H9 (cell line): ENCODE data around the gene GMPR. TPM values are rescaled to one million over a fixed set of nuclear protein-coding genes. Genes with fewer than 3 reads are reported as not detected.

Experiments
- DNase-seq: peaks from one replicate; pipeline ENCODE4 v3.0.0-alpha.2; 2017
- H2AFZ ChIP-seq: one replicate; pipeline ENCODE4 v1.6.1; 2013; ENCODE audit warnings: mild to moderate bottlenecking, low read length, control low read depth, moderate library complexity
- H2AK5ac ChIP-seq: 2 replicates; pipeline ENCODE4 v1.6.1; 2013; ENCODE audit warnings: low read length, control low read depth, mixed read lengths; ENCODE audit not compliant: insufficient read length
- H2BK120ac ChIP-seq: one replicate; pipeline ENCODE4 v1.6.1; 2013; ENCODE audit warnings: low read depth, mild to moderate bottlenecking, low read length, control low read depth, inconsistent platforms; ENCODE audit not compliant: poor library complexity, severe bottlenecking
- H2BK12ac ChIP-seq: 2 replicates; pipeline ENCODE4 v1.6.1; 2013; ENCODE audit warnings: low read length, control low read depth, mixed read lengths, low read depth; ENCODE audit not compliant: insufficient read length
- H2BK15ac ChIP-seq: 2 replicates; pipeline ENCODE4 v1.6.1; 2013; ENCODE audit warnings: low read depth, low read length, control low read depth
- H2BK20ac ChIP-seq: one replicate; pipeline ENCODE4 v1.6.1; 2013; ENCODE audit warnings: low read depth, mild to moderate bottlenecking, low read length, control low read depth, inconsistent platforms; ENCODE audit not compliant: poor library complexity, severe bottlenecking
- H2BK5ac ChIP-seq: 2 replicates; pipeline ENCODE4 v1.6.1; 2013; ENCODE audit warnings: low read length, control low read depth, mixed read lengths; ENCODE audit not compliant: insufficient read length
- H3K14ac ChIP-seq: 2 replicates; pipeline ENCODE4 v1.6.1; 2013; ENCODE audit warnings: low read length, control low read depth; ENCODE audit not compliant: insufficient read depth
- H3K18ac ChIP-seq: 2 replicates; pipeline ENCODE4 v1.6.1; 2013; ENCODE audit warnings: low read depth, mild to moderate bottlenecking, mixed read lengths, low read length, control low read depth; ENCODE audit not compliant: insufficient read length
- H3K23ac ChIP-seq: 2 replicates; pipeline ENCODE4 v1.6.1; 2013; ENCODE audit warnings: low read length, control low read depth, mixed read lengths, low read depth; ENCODE audit not compliant: insufficient read length
- H3K23me2 ChIP-seq: 2 replicates; pipeline ENCODE4 v1.6.1; 2013; ENCODE audit warnings: low read depth, mild to moderate bottlenecking, mixed read lengths, low read length, control low read depth; ENCODE audit not compliant: insufficient read length, poor library complexity, severe bottlenecking
- H3K27ac ChIP-seq: 2 replicates; pipeline ENCODE4 v1.5.1; 2013; ENCODE audit warnings: low read length, control low read depth, mixed read lengths, low read depth; ENCODE audit not compliant: insufficient read length
- H3K27me3 ChIP-seq: 2 replicates; pipeline ENCODE4 v1.6.1; 2013; ENCODE audit warnings: low read length, control low read depth, inconsistent platforms; ENCODE audit not compliant: insufficient read depth
- H3K4ac ChIP-seq: 2 replicates; pipeline ENCODE4 v1.6.1; 2013; ENCODE audit warnings: low read depth, mild to moderate bottlenecking, control low read depth, inconsistent platforms, low read length, moderate library complexity
- H3K4me1 ChIP-seq: 2 replicates; pipeline ENCODE4 v1.6.1; 2013; ENCODE audit warnings: low read length, control low read depth, inconsistent platforms; ENCODE audit not compliant: insufficient read depth
- H3K4me2 ChIP-seq: 2 replicates; pipeline ENCODE4 v1.6.1; 2013; ENCODE audit warnings: low read length, control low read depth, mixed read lengths; ENCODE audit not compliant: insufficient read length, insufficient read depth
- H3K56ac ChIP-seq: 2 replicates; pipeline ENCODE4 v1.6.1; 2013; ENCODE audit warnings: low read depth, mild to moderate bottlenecking, mixed read lengths, low read length, control low read depth; ENCODE audit not compliant: insufficient read length
- H3K79me1 ChIP-seq: 2 replicates; pipeline ENCODE4 v1.6.1; 2013; ENCODE audit warnings: low read depth, mild to moderate bottlenecking, moderate library complexity, low read length, control low read depth, inconsistent platforms; ENCODE audit not compliant: insufficient read depth, poor library complexity, severe bottlenecking
- H3K79me2 ChIP-seq: 2 replicates; pipeline ENCODE4 v1.6.1; 2013; ENCODE audit warnings: low read length, control low read depth, inconsistent platforms; ENCODE audit not compliant: insufficient read depth
- H3K9ac ChIP-seq: 2 replicates; pipeline ENCODE4 v1.6.1; 2013; ENCODE audit warnings: low read length, control low read depth, mixed read lengths; ENCODE audit not compliant: insufficient read length; ENCODE audit errors: extremely low read depth
- H3K9me3 ChIP-seq: one replicate; pipeline ENCODE4 v1.6.1; 2013; ENCODE audit warnings: low read depth, low read length, inconsistent platforms; ENCODE audit not compliant: control insufficient read depth
- H3T11ph ChIP-seq: one replicate; pipeline ENCODE4 v1.6.1; 2013; ENCODE audit warnings: mild to moderate bottlenecking, low read length, control low read depth, inconsistent platforms
- H4K20me1 ChIP-seq: one replicate; pipeline ENCODE4 v1.6.1; 2013; ENCODE audit not compliant: control insufficient read depth, insufficient read length, insufficient read depth
- H4K5ac ChIP-seq: 2 replicates; pipeline ENCODE4 v1.6.1; 2013; ENCODE audit warnings: low read depth, mild to moderate bottlenecking, mixed read lengths, low read length, control low read depth; ENCODE audit not compliant: insufficient read length
- H4K8ac ChIP-seq: replicated peaks from 2 replicates; pipeline ENCODE4 v1.6.1; 2013; ENCODE audit warnings: low read length, control low read depth, mixed read lengths, low read depth; ENCODE audit not compliant: insufficient read length
- H4K91ac ChIP-seq: 2 replicates; pipeline ENCODE4 v1.6.1; 2013; ENCODE audit warnings: low read depth, mild to moderate bottlenecking, moderate library complexity, mixed read lengths, low read length, control low read depth; ENCODE audit not compliant: insufficient read length
- H3K27ac Mint-ChIP-seq, 3 experiments: 2 replicates in 2 of 3; 3 replicates in 1 of 3; pipeline ENCODE4 v1.8.0; 2020 to 2021; ENCODE audit warnings: mixed read lengths in 3 of 3, mild to moderate bottlenecking in 1 of 3, moderate library complexity in 1 of 3
- H3K27me3 Mint-ChIP-seq: 2 replicates; pipeline ENCODE4 v1.8.0; 2021; ENCODE audit warnings: low read depth, mild to moderate bottlenecking, moderate library complexity, mixed read lengths
- H3K36me3 Mint-ChIP-seq, 3 experiments: 2 replicates in 2 of 3; 3 replicates in 1 of 3; pipeline ENCODE4 v1.8.0; 2020 to 2021; ENCODE audit warnings: low read depth in 3 of 3, mixed read lengths in 3 of 3; ENCODE audit not compliant: insufficient read depth in 1 of 3
- H3K4me1 Mint-ChIP-seq, 2 experiments: 2 replicates each; pipeline ENCODE4 v1.8.0; 2020; ENCODE audit warnings: mixed read lengths in 2 of 2
- H3K4me3 Mint-ChIP-seq, 2 experiments: 2 replicates in 1 of 2; 3 replicates in 1 of 2; pipeline ENCODE4 v1.8.0; 2020 to 2021; ENCODE audit warnings: mild to moderate bottlenecking in 2 of 2, mixed read lengths in 2 of 2, moderate library complexity in 1 of 2
- H3K9me3 Mint-ChIP-seq, 2 experiments: 2 replicates in 1 of 2; 3 replicates in 1 of 2; pipeline ENCODE4 v1.8.0; 2020; ENCODE audit warnings: mild to moderate bottlenecking in 2 of 2, mixed read lengths in 2 of 2, moderate library complexity in 1 of 2
- WGBS: extraction: QIAGEN DNeasy Blood & Tissue Kit; methylation state at CpG from one replicate; pipeline ENCODE4 v1.1.7; 2013; ENCODE audit warnings: missing lambda C conversion rate, low lambda C conversion rate, mixed read lengths; ENCODE audit not compliant: insufficient read length; ENCODE audit errors: extremely low coverage; 5-methylcytosine and 5-hydroxymethylcytosine counted together
- total RNA-seq: library from RNA; stranded (reverse); gene quantifications from 2 replicates; pipeline ENCODE4 v1.2.1, GENCODE V29; 2021
- TF ChIP-seq, protein P1 (sequence below): fragments of 200-600 bp; sonication (generic); conservative IDR thresholded peaks from 3 replicates; pipeline ENCODE4 v1.8.0; 2021; ENCODE audit warnings: antibody characterized with exemption, mild to moderate bottlenecking

The GMPR gene
- total RNA-seq, 1 experiment from 2014 or later: 0.70 TPM

- H3K9me3 Mint-ChIP-seq: no peaks in the 10 kb centered on the region
- no peak overlapping the region for H3K4ac ChIP-seq
- no peak overlapping the region for H3K4me3 Mint-ChIP-seq
- no peaks in the 10 kb centered on the region for H3K27me3 ChIP-seq
- H3K4me2 ChIP-seq: no peak overlapping the region
- no peak overlapping the region for H2AFZ ChIP-seq
- H3K79me2 ChIP-seq: no peaks in the 10 kb centered on the region
- H3K18ac ChIP-seq: no peak overlapping the region
- no CpG with 5 or more reads among the region's 6 CpGs for WGBS
- H3K27ac ChIP-seq: no peak overlapping the region
- H2BK15ac ChIP-seq: no peak overlapping the region
- no peak overlapping the region for H2AK5ac ChIP-seq
- no peaks in the 10 kb centered on the region for H3K79me1 ChIP-seq
- peaks cover under 1 to 3% of the 10 kb centered on the region in 2 experiments for H3K4me1 Mint-ChIP-seq
- no peak overlapping the region for H3T11ph ChIP-seq
- DNase-seq: no peak
- no peaks in the 10 kb centered on the region for H3K4me1 ChIP-seq
- no peak overlapping the region for H3K9ac ChIP-seq
- no peaks in the 10 kb centered on the region for H3K23me2 ChIP-seq
- H4K8ac ChIP-seq: no peak overlapping the region
- H3K36me3 Mint-ChIP-seq: no peaks in the 10 kb centered on the region
- H3K27me3 Mint-ChIP-seq: no peaks in the 10 kb centered on the region; the same call in 1 of the 2 replicates
- no peak overlapping the region for H4K5ac ChIP-seq
- no peak overlapping the region for H2BK20ac ChIP-seq
- H3K23ac ChIP-seq: no peak overlapping the region
- no peak overlapping the region for H2BK12ac ChIP-seq
- no peaks in the 10 kb centered on the region for H3K9me3 ChIP-seq
- no peak overlapping the region for H2BK120ac ChIP-seq
- H4K20me1 ChIP-seq: no peaks in the 10 kb centered on the region
- H3K14ac ChIP-seq: no peak overlapping the region
- TF ChIP-seq, protein P1, sequence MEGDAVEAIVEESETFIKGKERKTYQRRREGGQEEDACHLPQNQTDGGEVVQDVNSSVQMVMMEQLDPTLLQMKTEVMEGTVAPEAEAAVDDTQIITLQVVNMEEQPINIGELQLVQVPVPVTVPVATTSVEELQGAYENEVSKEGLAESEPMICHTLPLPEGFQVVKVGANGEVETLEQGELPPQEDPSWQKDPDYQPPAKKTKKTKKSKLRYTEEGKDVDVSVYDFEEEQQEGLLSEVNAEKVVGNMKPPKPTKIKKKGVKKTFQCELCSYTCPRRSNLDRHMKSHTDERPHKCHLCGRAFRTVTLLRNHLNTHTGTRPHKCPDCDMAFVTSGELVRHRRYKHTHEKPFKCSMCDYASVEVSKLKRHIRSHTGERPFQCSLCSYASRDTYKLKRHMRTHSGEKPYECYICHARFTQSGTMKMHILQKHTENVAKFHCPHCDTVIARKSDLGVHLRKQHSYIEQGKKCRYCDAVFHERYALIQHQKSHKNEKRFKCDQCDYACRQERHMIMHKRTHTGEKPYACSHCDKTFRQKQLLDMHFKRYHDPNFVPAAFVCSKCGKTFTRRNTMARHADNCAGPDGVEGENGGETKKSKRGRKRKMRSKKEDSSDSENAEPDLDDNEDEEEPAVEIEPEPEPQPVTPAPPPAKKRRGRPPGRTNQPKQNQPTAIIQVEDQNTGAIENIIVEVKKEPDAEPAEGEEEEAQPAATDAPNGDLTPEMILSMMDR: no peak
- no peak overlapping the region for H4K91ac ChIP-seq
- no peak overlapping the region for H2BK5ac ChIP-seq
- no peak overlapping the region; a peak in 1 of 7 replicates for H3K27ac Mint-ChIP-seq
- H3K56ac ChIP-seq: no peak overlapping the region
Observed at GRCh38 chr6:16311763-16312162, 73.4 kb downstream of the GMPR start.
